Inflammatory macrophage treated with lipopolysaccharide for 4 hours (primary cell): ENCODE results near the gene GON4L.
A peak's percentile ranks its signal among the peaks of the same experiment; 100 is the strongest.
"Not testable (repeated sequence)": the region's sequence is repeated elsewhere in the genome, so short reads cannot be mapped to it uniquely, and the experiment has no call there.

Experiments used
- DNase-seq: peaks from one replicate; pipeline ENCODE4 v3.0.0-alpha.2; 2020

GON4L gene

DNA sequence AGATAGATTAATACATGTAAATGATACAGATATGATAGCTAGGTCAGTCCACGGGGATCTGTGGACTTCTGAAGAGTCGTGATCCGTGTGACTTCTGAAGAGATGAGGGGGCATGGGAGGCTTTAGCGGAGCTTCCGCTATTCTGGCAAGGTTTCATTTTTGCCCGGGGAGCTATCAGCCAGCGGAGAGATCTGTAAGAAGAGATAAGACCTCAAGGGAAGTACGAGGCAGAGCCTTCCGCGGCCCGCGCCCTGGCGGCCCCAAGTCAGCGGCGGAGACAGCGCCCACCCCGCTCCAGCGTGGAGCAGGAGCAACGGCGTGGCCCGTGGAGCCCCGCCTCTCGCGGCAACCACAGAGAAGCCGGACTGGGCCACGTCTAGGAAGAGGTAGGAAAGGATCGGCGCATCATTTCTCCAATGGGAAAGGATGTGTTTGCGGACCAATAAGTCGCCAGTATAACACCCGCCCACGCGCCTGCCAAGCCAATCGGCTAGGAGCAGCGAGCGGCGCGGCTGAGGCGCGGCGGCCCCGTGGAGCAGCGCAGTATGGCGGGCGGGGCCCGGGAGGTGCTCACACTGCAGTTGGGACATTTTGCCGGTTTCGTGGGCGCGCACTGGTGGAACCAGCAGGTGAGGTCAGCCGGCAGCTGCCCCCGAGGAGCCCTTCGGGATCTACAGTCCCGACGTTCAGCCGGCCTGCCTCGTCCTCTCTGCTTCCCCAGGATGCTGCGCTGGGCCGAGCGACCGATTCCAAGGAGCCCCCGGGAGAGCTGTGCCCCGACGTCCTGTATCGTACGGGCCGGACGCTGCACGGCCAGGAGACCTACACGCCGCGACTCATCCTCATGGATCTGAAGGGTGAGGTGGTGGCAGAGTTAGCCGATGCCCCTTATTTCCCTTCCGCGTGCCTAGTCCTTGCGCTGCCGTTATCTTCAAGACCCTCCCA is 111.5 kb downstream of the GON4L start:
- peak; percentile 100 for DNase-seq

DNA sequence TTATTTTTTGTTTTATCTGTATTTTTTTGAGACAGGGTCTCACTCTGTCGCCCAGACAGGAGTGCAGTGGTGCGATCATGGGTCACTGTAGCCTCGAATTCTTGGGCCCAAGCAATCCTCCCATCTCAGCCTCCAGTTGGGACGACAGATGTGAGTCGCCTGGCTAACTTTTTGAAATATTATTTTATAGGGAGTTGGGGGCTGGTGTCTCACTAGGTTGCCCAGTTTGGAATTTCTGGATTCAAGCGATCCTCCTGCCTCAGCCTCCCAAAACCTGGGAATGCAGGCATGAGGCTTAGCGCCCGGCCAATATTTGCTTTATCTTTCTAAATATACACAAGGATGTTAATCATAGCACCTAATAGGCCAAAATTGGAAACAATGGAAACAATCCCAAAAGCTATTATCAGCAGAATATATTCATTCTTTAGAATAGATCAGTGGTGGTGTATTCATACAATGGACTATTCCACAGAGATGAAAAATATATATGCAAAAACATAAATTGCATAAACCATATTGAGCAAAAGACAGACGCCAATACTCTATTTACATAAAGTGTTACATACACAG is 112.2 kb downstream of the GON4L start:
- DNase-seq = no peak

DNA sequence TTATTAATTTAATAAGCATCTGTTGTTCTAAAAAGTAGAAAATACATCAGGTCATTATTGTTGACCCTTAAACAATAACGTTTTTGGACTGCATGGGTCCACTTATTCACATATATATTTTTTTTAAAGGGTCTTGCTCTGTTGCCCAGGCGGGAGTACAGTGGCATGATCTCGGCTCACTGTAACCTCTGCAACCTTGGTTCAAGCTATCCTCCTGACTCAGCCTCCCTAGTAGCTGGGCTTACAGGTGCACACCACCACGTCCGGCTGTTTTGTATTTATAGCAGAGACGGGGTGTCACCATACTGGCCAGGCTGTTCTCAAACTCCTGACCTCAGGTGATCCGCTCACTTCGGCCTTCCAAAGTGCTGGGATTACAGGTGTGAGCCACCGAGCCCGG is 115.1 kb downstream of the GON4L start:
- no peak for DNase-seq

DNA sequence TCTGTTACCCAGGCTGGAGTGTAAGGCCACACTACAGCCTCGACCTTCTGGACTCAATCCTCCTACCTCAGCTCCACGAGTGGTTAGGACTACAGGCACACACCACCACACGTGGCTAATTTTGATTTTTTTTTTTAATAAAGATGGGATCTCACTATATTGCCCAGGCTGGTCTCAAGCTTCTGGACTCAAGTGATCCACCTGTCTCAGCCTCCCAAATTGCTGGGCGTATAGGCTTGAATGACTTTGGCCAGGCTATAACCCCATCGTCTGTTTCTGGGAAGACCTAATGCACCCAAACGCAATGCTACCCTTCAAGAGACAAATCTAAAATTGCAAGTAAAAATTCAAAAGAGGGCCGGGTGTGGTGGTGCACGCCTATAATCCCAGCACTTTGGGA is 116.0 kb downstream of the GON4L start:
- DNase-seq = no peak

DNA sequence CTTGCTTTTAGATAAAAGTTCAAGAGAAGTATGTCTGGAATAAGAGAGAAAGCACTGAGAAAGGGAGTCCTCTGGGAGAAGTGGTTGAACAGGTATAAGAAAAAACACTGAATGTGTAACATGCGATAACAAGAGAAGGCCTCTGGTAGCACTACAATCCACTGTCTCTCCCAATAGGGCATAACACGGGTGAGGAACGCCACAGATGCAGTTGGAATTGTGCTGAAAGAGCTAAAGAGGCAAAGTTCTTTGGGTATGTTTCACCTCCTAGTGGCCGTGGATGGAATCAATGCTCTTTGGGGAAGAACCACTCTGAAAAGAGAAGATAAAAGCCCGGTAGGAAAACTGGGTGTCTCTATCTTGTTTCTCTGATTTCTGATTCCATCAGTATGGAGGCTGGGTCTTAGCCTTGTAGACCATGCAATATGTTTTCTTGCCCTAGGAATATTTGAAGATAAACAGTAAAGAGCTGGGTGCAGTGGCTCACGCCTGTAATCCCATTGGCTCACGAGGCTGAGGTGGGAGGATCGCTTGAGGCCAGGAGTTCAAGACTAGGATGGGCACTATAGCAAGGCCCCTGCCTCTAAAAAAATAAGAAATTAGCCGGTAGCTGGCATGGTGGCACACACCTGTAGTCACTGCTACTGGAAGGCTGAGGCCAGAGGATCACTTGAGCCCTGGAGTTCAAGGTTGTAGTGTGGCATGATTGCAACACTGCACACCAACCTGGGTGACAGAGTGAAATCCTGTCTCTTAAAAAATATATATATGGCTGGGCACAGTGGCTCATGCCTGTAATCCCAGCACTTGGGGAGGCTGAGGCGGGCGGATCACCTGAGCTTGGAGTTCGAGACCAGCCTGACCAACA is 127.7 kb downstream of the GON4L start:
- DNase-seq = peak; percentile 59

DNA sequence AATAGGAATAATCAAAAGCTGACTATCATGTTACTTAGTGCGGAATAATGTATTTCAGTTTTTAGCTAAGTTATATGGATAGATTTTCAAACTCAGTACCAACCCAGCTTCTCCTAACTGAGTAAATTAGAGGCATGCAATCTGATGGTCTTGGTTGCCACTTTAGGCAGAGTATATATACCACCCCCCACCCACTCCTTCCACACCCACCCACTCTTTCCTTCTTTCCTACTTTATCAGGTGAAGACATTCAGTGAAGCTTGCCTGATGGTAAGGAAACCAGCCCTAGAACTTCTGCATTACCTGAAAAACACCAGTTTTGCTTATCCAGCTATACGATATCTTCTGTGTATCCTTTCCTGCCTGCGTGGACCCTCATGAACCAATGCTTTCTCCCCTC is 131.9 kb downstream of the GON4L start:
- DNase-seq = no peak

DNA sequence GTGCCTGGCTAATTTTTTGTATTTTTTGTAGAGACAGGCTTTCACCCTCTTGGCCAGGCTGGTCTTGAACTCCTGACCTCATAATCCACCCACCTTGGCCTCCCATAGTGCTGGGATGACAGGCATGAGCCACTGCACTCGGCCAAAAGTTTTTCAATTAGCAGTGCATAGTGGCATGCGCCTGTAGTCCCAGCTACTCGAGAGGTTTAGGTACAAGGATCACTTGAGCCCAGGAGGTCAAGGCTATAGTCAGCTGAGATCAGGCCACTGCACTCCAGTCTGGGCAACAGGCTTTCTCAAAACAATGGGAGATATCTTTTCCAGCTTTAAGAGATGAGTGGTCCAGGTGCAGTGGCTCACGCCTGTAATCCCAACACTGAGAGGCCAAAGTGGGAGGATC is 137.3 kb downstream of the GON4L start:
- no peak for DNase-seq

DNA sequence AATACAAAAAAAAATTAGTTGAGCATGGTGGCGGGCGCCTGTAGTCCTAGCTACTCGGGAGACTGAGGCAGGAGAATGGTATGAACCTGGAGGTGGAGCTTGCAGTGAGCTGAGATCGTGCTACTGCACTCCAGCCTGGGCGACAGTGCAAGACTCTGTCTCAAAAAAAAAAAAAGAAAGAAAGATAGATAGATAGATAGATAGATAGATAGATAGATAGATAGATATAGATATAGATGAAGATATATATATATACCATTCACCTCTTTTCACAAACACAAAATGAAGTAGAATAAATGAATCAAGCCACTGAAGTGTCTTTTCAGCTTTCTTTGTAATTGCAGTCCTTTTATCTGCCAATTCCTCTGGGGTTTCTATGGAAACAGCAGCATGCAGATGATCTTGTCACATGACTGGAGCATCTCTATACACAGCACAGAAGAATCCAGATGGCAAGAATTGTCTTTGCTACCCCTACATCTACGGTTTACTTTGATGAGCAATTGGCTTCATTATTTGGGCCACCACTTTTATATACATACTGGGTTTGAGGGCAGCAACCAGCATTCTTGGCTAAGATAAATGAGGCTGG is 138.4 kb downstream of the GON4L start:
- DNase-seq = not testable (repeated sequence)

DNA sequence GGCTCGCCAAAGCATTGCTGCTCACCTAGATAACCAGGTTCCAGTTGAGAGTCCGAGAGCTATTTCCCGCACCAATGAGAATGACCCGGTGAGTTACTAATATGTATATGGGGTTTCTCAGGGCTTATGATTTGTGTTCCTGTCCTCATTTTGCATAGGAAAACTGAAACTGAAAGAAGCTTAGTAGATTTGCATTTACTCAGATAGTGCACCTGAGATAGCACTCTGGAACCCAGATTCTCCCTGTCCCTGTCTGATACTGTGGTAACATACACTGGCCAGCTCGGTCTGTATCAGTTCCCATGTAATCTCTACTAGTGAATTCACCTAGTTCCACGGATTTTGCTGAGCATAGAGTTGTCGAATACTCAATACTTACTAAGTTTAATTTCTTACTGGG is 140.0 kb downstream of the GON4L start:
- DNase-seq = no peak

DNA sequence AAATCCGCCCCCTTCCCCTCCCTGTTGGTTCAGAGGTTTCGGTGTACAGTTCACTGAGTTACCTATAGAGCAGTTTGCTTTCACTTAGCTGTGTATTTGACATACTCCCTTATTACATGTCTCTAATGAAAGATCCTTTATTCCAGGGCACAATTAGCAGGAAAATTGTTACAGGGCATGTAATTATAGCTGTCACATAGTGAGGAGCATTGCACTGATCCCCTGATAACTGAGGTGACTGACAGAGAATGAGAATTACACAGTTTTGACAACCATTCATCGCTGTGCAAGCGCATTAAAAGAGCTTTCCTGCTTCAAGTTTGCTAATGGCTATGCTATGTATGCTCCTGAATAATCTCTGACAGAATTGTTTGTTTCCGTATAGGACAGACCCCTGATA is 141.2 kb downstream of the GON4L start:
- DNase-seq = no peak

DNA sequence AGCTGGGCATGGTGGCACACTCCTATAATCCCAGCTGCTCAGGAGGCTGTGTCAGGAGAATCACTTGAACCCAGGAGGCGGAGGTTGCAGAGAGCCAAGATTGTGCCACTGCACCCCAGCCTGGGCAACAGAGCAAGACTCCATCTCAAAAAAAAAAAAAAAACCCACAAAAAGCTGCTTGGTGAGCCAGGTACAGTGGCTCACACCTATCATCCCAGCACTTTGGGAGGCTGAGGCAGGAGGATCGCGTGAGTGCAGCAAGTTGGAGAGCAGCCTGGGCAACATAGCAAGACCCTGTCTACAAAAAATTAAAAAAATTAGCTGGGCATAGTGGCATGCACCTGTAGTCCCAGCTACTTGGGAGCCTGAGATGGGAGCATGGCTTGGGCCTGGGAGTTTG is 142.0 kb downstream of the GON4L start:
- not testable (repeated sequence) for DNase-seq

DNA sequence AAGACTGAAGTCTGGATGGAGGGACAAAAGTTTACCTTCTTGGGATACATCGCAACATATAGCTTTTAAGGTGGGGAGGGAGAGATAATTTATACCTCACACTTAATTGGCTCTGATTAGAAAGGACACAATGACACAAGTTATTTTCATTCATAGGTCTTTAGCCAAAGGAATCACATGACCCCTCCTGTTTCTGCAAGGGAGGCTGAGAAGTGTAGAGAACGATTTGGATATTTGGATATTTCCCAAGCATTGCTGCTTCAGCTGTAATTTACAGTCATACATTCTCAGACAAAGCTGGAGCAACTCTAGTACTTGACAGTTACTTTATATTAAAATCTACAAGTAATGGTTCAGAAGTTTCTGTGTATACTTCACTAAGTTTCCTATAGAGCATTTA is 143.9 kb downstream of the GON4L start:
- DNase-seq = no peak

DNA sequence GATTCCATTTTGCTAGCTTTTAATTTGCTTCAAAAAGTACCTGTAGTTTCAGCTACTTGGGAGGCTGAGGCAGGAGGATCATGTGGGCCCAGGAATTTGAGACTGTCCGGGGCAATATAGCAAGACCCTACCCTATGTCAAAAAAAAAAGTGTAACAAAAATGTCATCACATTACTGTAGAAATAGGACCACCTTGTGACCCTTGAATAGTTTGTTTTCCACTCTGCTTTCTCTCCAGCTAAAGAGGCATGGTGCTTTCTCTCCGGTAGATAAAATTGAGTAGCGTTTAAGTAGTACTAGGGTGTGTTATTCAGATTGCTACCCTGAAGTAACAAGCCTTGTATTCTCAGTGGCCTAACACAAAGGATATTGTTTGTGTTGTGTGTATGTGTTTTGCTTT is 144.4 kb downstream of the GON4L start:
- peak; percentile 12 for DNase-seq

DNA sequence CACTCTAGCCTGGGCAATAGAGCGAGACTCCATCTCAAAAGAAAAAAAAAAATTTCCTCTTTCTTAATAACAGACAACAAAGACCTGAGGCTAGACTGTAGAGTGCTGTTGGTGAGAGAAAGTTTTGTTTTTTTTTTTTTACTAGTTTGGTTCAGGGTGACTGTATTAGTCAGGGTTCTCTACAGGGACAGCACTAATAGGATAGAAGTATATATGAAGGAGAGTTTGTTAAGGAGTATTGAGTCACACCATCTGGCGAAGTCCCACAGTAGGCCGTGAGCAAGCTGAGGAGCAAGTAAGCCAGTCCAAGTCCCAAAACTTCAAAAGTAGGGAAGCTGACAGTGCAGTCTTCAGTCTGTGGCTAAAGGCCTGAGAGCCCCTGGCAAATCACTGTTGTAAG is 145.6 kb downstream of the GON4L start:
- DNase-seq = not testable (repeated sequence)

DNA sequence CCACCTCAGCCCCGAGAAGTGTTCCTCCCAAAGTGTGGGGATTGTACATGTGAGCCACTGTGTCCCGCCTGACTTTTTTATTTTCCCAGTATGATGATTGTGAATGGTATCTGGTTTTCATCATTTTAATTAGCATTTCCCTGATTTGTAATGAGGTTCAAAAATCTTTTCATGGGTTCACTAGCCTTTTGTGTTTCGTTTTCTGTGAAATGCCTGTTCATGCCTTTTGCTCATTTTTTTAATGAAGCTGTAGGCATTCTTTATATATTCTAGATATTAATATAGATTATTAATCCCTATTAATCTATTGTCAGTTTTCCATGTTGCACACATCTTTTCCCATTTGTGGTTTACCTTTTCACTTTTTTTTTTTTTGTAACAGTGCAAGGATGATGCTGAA is 147.6 kb downstream of the GON4L start:
- DNase-seq = no peak

DNA sequence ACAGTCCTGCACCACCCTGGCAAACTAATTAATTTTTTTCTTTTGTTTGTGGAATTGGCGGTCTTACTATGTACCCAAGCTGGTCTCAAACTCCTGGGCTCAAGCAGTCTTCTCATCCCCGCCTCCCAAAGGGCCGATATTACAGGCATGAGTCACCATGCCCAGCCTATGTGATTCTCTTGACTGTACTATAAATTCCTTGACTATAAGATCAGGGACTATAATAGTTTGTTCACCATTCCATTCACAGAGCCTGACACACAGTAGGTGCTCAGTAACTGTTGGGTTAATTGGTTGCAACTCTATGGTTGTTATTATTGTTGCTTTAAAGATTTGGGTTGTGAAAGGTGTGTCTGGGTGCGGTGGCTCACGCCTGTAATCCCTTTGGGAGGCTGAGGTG is 150.9 kb downstream of the GON4L start:
- no peak for DNase-seq

DNA sequence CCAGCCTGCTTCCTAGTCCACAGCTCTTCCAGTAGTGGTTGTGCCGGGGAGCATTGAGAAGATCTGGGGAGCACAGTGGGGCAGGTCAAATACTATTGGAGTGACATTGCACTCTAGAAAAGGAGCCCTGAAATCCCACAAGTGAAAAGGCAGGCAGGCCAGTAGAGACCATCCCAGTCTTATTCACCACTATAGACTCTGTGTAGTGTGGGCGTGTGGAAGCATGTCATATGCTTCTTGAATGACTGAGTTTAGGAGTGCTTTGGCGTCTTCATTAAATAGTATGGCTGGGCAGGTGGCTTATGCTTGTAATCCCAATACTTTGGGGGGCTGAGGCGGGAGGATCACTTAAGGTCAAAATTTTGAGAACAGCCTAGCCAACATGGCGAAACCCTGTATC is 152.6 kb downstream of the GON4L start:
- DNase-seq = not testable (repeated sequence)

DNA sequence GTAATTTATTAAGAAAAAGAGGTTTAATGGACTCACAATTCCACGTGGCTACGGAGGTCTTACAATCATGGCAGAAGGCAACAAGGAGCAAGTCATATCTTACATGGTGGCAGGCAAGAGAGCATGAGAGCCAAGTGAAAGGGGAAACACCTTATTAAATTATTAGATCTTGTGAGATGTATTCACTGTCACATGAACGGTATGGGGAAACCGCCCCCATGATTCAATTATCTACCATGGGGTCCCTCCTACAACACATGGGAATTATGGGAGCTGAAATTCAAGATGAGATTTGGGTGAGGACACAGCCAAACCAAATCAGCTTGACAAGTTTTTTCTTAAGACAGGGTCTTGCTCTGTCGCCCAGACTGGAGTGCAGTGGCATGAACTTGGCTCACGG is 153.8 kb downstream of the GON4L start:
- DNase-seq = peak; percentile 66

DNA sequence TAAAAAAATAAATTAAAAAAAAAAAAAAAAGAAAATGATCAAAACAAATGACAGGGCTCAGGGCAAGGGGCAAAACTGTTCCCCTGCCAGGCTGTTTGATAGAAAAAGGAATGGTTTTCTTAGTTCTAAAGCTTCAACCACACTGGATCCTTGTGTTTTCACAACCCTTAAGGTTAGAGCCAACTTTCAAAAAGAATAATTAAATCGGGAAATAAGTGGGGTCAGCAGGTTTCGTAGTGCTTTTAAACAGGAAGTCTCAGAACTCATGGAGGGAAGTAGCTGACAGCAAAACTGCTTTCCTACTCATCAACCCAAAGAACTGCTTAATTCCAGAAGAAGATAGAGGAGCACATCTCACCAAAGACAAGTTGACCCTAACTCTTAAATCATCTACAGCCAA is 155.3 kb downstream of the GON4L start:
- peak; percentile 45 for DNase-seq
